DOHH2 (cell line): Measurements from ENCODE around the gene ANO4.

Experiments
- EZH2phosphoT487 ChIP-seq: fragments of 200-600 bp; sonication (generic); IDR thresholded peaks from 2 replicates; pipeline ENCODE4 v1.6.1; 2017; ENCODE audit warnings: borderline replicate concordance, mild to moderate bottlenecking, antibody characterized with exemption, low read length, moderate library complexity, mixed read lengths
- TF ChIP-seq, protein P1 (sequence below): fragments of 200-600 bp; sonication (generic); IDR thresholded peaks from one replicate; pipeline ENCODE4 v1.5.1; 2014; ENCODE audit warnings: antibody characterized with exemption, mild to moderate bottlenecking, low read depth, low read length; ENCODE audit not compliant: poor library complexity, severe bottlenecking

DNA sequence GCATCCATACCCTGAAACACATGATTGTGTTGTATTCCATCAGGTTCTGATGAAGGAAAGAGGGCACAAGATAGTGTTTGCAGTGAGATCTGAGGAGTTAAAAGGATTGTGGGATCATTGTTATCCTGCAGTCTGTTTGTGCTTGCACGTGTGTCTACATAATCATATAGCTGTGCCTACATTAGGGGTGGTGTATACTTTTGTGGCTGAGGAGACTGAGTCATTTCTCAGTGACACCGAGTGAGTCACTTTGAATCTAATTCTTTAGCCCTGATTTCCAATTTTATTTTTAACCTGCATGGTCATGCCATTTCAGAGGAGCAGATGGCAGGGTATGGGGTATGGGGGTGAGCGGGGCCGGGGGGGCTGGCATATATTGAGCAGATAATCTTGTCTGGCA lies 133.2 kb downstream of the ANO4 start:
- no peak for TF ChIP-seq EZH2phosphoT487
- TF ChIP-seq, protein P1, sequence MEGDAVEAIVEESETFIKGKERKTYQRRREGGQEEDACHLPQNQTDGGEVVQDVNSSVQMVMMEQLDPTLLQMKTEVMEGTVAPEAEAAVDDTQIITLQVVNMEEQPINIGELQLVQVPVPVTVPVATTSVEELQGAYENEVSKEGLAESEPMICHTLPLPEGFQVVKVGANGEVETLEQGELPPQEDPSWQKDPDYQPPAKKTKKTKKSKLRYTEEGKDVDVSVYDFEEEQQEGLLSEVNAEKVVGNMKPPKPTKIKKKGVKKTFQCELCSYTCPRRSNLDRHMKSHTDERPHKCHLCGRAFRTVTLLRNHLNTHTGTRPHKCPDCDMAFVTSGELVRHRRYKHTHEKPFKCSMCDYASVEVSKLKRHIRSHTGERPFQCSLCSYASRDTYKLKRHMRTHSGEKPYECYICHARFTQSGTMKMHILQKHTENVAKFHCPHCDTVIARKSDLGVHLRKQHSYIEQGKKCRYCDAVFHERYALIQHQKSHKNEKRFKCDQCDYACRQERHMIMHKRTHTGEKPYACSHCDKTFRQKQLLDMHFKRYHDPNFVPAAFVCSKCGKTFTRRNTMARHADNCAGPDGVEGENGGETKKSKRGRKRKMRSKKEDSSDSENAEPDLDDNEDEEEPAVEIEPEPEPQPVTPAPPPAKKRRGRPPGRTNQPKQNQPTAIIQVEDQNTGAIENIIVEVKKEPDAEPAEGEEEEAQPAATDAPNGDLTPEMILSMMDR: no peak
